ENCODE data around the gene ENPP6.

DNA sequence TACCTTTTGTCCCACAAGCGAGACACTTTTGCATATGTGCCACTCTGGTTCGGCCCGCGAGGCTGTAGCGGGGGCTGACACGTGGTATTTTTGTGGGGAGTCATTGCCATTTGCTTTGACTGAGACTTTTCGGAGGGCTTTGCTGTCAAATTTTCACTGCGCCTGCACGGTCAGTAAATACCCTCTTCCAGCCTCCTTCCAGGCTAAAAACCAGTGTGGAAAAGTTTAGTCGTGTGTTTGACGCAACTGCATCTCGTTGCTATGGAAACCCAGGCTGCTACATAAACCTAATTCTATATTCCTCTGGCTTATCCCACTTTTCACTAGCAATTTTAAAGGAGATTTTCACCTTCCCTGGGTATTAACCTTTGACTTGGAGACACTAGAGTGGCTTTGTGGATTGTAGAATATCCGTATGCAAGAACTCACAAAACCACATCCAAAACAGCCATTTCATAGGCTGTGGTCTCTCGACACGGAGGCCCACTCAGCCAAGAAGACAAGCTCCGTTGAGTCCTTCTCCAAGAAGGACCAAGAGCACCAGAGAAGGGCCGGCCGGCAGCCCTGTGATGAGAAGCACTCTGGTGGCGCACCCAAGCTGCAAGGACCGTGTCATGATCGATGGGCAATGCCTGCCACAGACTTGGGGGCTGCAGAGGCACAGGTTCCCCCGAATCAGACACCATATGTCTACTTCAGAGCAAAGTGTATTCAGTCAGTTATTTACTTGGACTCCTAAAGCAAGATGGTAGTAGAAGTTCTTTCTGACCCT lies 38.4 kb upstream of the ENPP6 start:
- TF ChIP-seq, protein P1, sequence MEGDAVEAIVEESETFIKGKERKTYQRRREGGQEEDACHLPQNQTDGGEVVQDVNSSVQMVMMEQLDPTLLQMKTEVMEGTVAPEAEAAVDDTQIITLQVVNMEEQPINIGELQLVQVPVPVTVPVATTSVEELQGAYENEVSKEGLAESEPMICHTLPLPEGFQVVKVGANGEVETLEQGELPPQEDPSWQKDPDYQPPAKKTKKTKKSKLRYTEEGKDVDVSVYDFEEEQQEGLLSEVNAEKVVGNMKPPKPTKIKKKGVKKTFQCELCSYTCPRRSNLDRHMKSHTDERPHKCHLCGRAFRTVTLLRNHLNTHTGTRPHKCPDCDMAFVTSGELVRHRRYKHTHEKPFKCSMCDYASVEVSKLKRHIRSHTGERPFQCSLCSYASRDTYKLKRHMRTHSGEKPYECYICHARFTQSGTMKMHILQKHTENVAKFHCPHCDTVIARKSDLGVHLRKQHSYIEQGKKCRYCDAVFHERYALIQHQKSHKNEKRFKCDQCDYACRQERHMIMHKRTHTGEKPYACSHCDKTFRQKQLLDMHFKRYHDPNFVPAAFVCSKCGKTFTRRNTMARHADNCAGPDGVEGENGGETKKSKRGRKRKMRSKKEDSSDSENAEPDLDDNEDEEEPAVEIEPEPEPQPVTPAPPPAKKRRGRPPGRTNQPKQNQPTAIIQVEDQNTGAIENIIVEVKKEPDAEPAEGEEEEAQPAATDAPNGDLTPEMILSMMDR (IDR thresholded peaks at IDR 0.05; ENCODE audit: poor library complexity, severe bottlenecking), result no peak
- TF ChIP-seq EZH2 (IDR thresholded peaks at IDR 0.05; ENCODE audit: borderline replicate concordance, insufficient read depth, low read length, poor library complexity, severe bottlenecking), result no peak
- no peak for TF ChIP-seq RAD21 (conservative IDR thresholded peaks at IDR 0.05)

Data from neural cell (in vitro differentiated cells).